Measurements from ENCODE around the gene U2AF2.

The U2AF2 gene

GRCh38 chr19:55643003-55643886, 11.6 kb upstream of the U2AF2 start, which contains the start of gene ZNF581:
TSS of gene ZNF581 (plus strand) at chr19:55643649. CDS start at chr19:55644572, 923 bp downstream.
- DNase-seq (ENCODE audit: low spot score) (no peak), ATAC-seq (ENCODE audit: low read depth) (peak; percentile 47)
- TF ChIP-seq CTCF (IDR thresholded peaks at IDR 0.05; ENCODE audit: poor library complexity, severe bottlenecking), result no peak
- no peaks in the 10 kb centered on the region for H3K4me1 ChIP-seq (ENCODE audit: insufficient read depth, poor library complexity, severe bottlenecking)
- peaks cover 21% of the 10 kb centered on the region for H3K36me3 ChIP-seq (ENCODE audit: low read depth)
- peak within 1 kb of the TSS; percentile 89 for H3K27ac ChIP-seq (ENCODE audit: poor library complexity, severe bottlenecking)
- no peaks in the 10 kb centered on the region for H3K27me3 ChIP-seq (ENCODE audit: insufficient read depth, poor library complexity, severe bottlenecking)
- peak within 1 kb of the TSS; percentile 47 for H3K4me3 ChIP-seq (ENCODE audit: severe bottlenecking)
- H3K9me3 ChIP-seq (ENCODE audit: severe bottlenecking), result no peaks in the 10 kb centered on the region

- ATAC-seq (ENCODE audit: low read depth), result no peak
- H3K27me3 ChIP-seq (ENCODE audit: insufficient read depth, poor library complexity, severe bottlenecking), result no peaks in the 10 kb centered on the region
- no peak for TF ChIP-seq CTCF (IDR thresholded peaks at IDR 0.05; ENCODE audit: poor library complexity, severe bottlenecking)
- H3K27ac ChIP-seq (ENCODE audit: poor library complexity, severe bottlenecking), result peak overlapping the region; percentile 89
- H3K4me3 ChIP-seq (ENCODE audit: severe bottlenecking), result peak overlapping the region; percentile 47
- no peaks in the 10 kb centered on the region for H3K4me1 ChIP-seq (ENCODE audit: insufficient read depth, poor library complexity, severe bottlenecking)
- peaks cover 17% of the 10 kb centered on the region for H3K36me3 ChIP-seq (ENCODE audit: low read depth)
- no peaks in the 10 kb centered on the region for H3K9me3 ChIP-seq (ENCODE audit: severe bottlenecking)
- no peak for DNase-seq (ENCODE audit: low spot score)
These were observed 11.0 kb upstream of the U2AF2 start for GRCh38 chr19:55643887-55644176.

GRCh38 chr19:55644191-55644833, 10.5 kb upstream of the U2AF2 start:
- Histone ChIP-seq H3K4me3 (ENCODE audit: severe bottlenecking) (peak overlapping the region; percentile 47), H3K27me3 (ENCODE audit: insufficient read depth, poor library complexity, severe bottlenecking) (no peaks in the 10 kb centered on the region), H3K36me3 (ENCODE audit: low read depth) (peaks cover 17% of the 10 kb centered on the region), H3K9me3 (ENCODE audit: severe bottlenecking) (no peaks in the 10 kb centered on the region), H3K27ac (ENCODE audit: poor library complexity, severe bottlenecking) (peak overlapping the region; percentile 89), H3K4me1 (ENCODE audit: insufficient read depth, poor library complexity, severe bottlenecking) (no peaks in the 10 kb centered on the region)
- no peak for TF ChIP-seq CTCF (IDR thresholded peaks at IDR 0.05; ENCODE audit: poor library complexity, severe bottlenecking)
- ATAC-seq (ENCODE audit: low read depth) (no peak), DNase-seq (ENCODE audit: low spot score) (no peak)

- H3K36me3 ChIP-seq (ENCODE audit: low read depth), result peaks cover 17% of the 10 kb centered on the region
- no peaks in the 10 kb centered on the region for H3K4me1 ChIP-seq (ENCODE audit: insufficient read depth, poor library complexity, severe bottlenecking)
- DNase-seq (ENCODE audit: low spot score) (no peak), ATAC-seq (ENCODE audit: low read depth) (no peak)
- H3K9me3 ChIP-seq (ENCODE audit: severe bottlenecking), result no peaks in the 10 kb centered on the region
- H3K27me3 ChIP-seq (ENCODE audit: insufficient read depth, poor library complexity, severe bottlenecking), result no peaks in the 10 kb centered on the region
- no peak for TF ChIP-seq CTCF (IDR thresholded peaks at IDR 0.05; ENCODE audit: poor library complexity, severe bottlenecking)
- peak overlapping the region; percentile 89 for H3K27ac ChIP-seq (ENCODE audit: poor library complexity, severe bottlenecking)
- H3K4me3 ChIP-seq (ENCODE audit: severe bottlenecking), result peak overlapping the region; percentile 47
These were observed 9.9 kb upstream of the U2AF2 start for GRCh38 chr19:55644842-55645511.

Measured in RWPE2 (cell line).